SU-DHL-6 (cell line): ENCODE results near the gene PRKCE.

Source experiments
- CTCF ChIP-seq: fragments of 200-600 bp; sonication (generic); IDR thresholded peaks from one replicate; pipeline ENCODE4 v1.5.1; 2017; ENCODE audit warnings: antibody characterized with exemption, mild to moderate bottlenecking, low read length, moderate library complexity; ENCODE audit not compliant: insufficient read depth, poor library complexity, severe bottlenecking
- EZH2phosphoT487 ChIP-seq: fragments of 200-600 bp; sonication (generic), shearing (Covaris generic); conservative IDR thresholded peaks from 2 replicates; pipeline ENCODE4 v1.6.1; 2018; ENCODE audit warnings: mild to moderate bottlenecking, antibody characterized with exemption, low read length, moderate library complexity, mixed read lengths

- TF ChIP-seq CTCF (no peak), EZH2phosphoT487 (no peak)
Measured at GRCh38 chr2:45869165-45869501, 217.7 kb downstream of the PRKCE start.
